Measurements from ENCODE around the gene STXBP1. TPM values are rescaled to one million over a fixed set of nuclear protein-coding genes. Genes with fewer than 3 reads are reported as not detected.

Gene STXBP1
- total and polyA plus RNA-seq, 2 of the 13 experiments (the other 11 are each of a cell fraction or from before 2014, with no cell fraction given): 2.9 TPM

GRCh38 chr9:127578952-127579853, 32.9 kb upstream of the STXBP1 start (continued):
- TF ChIP-seq STAT6 (CRISPR knock-in tag; IDR thresholded peaks at IDR 0.05; ENCODE audit: borderline replicate concordance): 0 out of 2 replicates have a peak, but pooled peaks have one; percentile 45
- no peak for TF ChIP-seq FIP1L1 (IDR thresholded peaks at IDR 0.05; ENCODE audit: borderline replicate concordance, insufficient read depth, low read depth, low read length)
- peak; percentile 88 for TF ChIP-seq HDAC1 (CRISPR knock-in tag; IDR thresholded peaks at IDR 0.05)
- TF ChIP-seq ZNF280D (CRISPR knock-in tag; IDR thresholded peaks at IDR 0.05): peak; percentile 45; the same call in 1 of the 2 replicates
- no peak for TF ChIP-seq CEBPB (IDR thresholded peaks at IDR 0.05; ENCODE audit: borderline replicate concordance, low read depth, low read length)
- no peak for TF ChIP-seq FOXA1 (IDR thresholded peaks at IDR 0.05)
- peak; percentile 43; the same call in 1 of the 2 replicates for TF ChIP-seq FOXA1 (CRISPR knock-in tag; IDR thresholded peaks at IDR 0.05)
- peak; percentile 83 for TF ChIP-seq ZNF501 (CRISPR knock-in tag; IDR thresholded peaks at IDR 0.05)
- peak; percentile 21 to 65; a peak in 3 of 4 replicates for TF ChIP-seq HMGXB4 (CRISPR knock-in tag; IDR thresholded peaks at IDR 0.05; ENCODE audit: borderline replicate concordance in 1 of 2, low read depth in 1 of 2)
- TF ChIP-seq SIX4 (CRISPR knock-in tag; IDR thresholded peaks at IDR 0.05): 0 out of 2 replicates have a peak, but pooled peaks have one; percentile 38
- TF ChIP-seq SRY (CRISPR knock-in tag; IDR thresholded peaks at IDR 0.05): 0 out of 2 replicates have a peak, but pooled peaks have one; percentile 22
- peak; percentile 47; the same call in 1 of the 2 replicates for TF ChIP-seq MLX (CRISPR knock-in tag; IDR thresholded peaks at IDR 0.05)
- TF ChIP-seq DRAP1 (CRISPR knock-in tag; IDR thresholded peaks at IDR 0.05): peak; percentile 34; the same call in 1 of the 2 replicates
- 0 out of 2 replicates have a peak, but pooled peaks have one; percentile 36 for TF ChIP-seq HNF1B (CRISPR knock-in tag; IDR thresholded peaks at IDR 0.05)
- peak; percentile 40; the same call in 1 of the 2 replicates for TF ChIP-seq FOXK1 (CRISPR knock-in tag; IDR thresholded peaks at IDR 0.05; ENCODE audit: borderline replicate concordance, low read depth)

Measured in HepG2 (cell line).